ENCODE data around the gene HACD2.
"Not testable (repeated sequence)": the region's sequence is repeated elsewhere in the genome, so short reads cannot be mapped to it uniquely, and the experiment has no call there.

HACD2 gene

DNA sequence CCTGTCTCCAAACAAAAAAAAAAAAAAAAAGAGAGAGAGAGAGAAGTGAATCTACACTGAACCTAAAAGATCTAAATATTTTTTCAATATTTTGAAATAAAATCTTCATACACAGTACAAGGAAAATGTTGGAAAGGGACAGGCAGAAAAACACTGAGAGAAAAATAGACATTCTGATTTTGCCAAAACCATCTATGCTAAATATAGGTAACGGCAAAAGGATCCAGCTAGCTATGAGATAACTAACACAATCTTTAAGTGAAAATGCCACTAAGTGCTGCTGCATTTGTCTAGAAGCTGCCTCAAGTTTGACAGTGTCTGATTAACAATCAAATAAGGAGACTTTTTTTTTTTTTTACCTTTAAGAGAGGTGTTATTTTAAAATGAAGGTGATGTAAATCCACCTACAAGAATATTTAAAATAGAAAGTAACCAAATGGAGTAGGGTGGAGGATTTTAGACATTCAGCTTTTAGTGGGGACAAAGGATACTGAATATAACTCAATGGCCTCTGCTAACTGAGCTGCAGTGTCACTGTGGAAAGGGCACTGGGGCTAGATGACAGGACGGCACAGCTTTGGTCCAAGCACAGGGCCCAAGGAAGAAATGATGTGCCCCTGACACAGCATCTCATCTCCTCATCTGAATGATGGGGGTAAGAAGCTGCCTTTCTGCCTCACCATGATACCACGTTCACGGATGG lies 62.4 kb downstream of the HACD2 start:
- DNase-seq = no peak

DNA sequence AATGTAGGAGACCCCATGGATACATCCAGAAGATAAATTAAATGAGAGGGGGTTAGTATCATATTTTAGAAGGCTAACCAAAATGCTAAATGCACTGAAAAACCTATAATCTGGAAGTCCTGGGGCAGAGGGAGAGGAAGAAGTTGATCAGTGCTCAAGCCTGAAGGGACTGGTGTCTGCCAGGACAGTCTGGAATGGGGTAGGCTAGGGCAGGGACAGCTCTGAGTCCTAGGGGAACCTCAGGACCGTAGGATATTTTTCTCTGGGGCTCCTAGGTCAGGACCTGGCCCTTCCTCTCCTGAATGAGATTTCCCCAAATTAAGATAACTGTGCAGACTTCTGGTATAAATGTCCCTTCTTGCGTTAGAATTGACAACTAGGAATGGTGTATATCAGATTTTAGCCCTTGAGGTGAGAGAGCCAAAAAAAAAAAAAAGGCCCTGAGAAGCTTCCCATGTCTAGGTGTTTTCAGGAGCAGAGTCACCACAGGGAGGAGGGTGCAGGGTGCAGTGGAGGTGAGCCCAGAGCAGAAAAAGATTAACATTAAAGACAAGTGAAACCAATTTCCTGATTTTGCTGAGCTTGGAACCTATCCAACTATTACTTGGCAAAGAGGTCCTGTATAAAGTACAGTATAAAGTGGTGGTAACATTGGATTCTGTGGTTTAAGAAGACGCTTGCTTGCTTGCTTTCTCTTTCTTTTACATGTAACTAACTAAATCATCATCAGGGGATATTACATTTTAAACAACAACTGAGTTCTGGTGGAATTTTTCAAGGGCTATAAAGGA lies 63.5 kb downstream of the HACD2 start:
- DNase-seq = no peak

DNA sequence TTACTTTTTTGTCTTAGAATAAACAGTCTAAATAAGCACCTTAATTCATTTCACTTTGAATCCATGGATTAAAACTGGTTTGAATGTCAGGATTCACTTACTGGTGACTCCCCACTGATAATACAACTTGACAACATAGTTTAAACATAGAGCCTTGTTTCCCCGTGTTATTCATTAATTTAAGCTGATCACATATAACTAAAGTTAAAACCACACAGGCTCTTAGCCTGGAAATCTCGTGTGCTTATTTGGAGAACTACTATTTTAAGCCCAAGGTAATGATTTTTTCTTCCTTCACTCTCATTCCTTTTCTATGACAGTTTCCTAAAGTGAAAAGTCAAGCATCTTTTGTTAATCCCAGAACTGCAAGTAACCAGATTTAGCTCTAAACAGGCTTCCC lies 64.2 kb downstream of the HACD2 start:
- no peak for DNase-seq

DNA sequence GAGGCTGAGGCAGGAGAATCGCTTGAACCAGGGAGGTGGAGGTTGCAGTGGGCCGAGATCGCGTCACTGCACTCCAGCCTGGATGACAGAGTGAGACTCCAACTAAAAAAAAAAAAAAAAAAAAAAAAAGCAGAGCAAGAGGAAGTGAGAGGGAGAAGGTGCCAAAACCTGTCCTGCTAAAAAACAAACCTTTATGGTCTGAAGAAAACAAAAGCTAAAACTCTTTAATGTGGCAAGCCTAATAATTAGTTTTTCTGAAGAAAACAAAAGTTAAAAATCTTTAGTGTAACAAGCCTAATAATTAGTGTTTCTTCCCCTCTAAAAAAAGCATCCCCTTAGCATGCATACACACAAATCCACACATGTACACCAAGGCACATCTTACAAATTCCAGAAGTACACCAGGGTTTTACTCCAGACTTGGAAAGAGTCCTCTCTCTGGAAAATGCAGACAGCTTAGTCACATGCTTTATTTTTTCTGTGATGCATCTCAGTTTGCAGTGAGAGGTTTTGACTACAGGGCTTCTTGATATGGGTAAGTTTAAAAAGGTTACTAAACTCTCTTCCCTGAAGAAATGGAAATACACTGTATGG lies 65.9 kb downstream of the HACD2 start:
- no peak for DNase-seq

DNA sequence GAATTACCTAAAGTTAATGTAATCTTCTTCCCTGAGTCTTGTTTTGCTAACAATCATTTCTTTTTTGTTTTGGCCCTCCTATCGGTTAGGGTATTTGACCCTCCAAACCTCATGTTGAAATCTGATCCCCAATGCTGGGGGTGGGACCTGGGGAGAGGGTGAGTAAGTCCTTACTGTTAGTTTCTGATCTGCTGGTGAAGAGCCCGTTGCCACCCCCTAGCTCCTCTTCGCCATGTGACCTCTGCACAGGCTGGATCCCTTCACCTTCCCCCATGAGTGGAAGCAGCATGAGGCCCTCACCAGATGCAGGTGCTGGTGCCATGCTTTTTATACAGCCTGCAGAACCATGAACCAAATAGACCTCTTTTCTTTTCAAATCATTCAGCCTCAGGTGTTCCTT lies 73.1 kb downstream of the HACD2 start:
- no peak for DNase-seq

DNA sequence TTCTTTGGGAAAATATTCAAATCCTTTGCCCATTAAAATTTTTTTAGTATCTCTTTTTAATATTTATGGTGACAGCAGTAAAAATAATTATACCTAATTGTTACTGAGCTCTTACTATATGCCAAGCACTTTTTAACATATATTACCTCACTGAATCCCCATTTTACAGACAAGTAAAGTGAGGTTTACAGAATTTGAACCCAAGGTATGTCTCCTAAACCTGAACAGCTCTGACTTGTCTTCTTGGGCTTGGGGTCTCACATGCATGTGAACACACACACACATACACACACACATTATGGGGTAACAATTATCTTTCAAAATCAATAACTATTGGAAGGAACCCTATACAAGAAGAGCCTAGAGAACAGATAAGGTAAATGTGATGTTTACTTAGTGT lies 73.8 kb downstream of the HACD2 start:
- DNase-seq = no peak

DNA sequence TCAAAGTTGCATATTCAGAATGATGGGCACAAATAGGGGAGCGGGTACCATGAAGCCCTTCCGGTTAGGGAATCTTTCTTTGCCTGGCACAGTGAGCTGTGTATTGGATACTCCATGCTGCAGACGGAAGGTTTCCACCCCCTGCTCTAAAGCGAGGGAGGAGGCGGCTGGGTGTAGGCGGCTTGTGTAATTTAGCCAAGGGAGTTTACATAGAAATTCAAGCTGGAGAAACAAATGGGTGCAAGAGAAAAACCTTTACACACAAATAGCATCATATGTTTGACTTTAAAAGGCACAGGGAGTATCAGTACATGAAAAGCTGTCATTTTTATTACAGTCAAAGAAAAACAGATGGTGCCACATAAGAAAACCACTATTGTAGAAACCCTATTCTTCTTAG lies 76.7 kb downstream of the HACD2 start:
- no peak for DNase-seq

DNA sequence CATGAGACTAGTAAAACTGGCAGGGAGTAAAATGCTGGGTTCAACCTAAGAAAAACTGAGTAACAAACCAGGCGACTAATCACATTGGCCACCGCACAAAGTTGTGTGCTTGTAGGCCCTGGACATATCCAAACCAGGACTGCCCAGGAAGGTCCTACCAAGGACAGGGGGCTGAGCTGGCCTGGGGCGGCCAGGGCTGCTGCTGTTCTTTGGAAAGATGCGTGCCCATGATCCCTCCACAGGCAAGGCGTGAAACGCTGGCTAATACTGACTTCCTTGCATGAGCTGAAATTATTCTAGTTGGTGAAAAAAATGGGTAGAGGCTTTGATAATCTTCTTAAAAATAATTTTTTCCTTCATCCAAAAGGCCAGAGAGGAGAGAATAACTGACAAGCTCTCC lies 79.0 kb downstream of the HACD2 start:
- no peak for DNase-seq

DNA sequence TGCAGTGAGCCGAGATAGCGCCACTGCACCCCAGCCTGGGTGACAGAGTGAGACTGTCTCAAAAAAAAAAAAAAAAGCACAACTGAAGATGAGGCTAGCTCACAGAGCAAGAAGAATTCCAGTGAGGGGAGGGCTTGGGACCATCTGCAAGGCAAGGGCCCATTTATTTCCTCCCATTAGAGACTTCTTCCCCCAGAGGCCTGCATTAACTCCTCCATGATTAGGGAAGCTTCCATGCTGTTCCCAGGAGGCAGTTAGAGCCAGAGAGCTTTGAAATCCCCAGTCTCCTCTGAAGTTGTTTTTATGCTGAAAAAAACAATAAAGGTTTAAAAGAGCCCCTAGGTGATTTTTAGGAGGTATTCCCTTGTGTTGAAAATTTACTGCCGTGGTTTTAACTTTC lies 81.7 kb downstream of the HACD2 start:
- no peak for DNase-seq

DNA sequence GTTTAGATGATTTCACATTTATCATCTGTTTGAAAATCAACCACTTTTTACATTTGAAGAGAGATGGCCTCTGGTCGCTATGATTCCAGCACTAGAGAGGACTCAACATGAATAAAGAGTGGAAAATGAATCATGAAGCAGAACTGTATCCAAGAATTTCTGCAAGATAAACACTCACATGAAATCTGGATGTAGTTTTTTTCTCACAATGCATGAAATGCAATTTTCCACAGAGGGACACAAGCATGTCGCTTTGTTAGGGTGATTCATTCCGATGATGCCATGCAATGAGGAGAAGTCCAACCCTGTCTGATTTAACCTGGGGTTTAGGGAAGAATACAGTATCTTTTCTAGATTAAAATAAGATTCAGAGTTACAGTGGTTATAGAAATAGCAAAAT lies 85.5 kb downstream of the HACD2 start:
- no peak for DNase-seq

DNA sequence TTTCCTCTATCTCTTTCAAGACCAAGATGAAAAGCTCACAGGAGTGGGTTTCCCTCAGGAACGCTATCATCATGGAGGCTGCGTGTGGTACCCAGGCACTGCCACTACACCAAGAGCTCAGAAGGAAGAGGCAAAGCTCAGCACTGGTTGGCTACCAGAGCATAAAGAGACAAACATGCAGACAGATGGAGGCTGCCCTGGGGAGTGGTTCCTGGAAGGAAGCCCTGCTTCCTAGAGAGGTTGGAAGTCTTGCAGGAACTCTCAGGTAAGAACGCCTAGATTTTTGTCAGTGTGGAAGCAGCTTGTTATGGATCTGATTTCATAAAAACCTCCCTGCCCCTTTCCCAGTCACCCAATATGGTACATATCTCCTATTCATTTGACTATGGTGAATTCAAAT lies 86.1 kb downstream of the HACD2 start:
- no peak for DNase-seq

DNA sequence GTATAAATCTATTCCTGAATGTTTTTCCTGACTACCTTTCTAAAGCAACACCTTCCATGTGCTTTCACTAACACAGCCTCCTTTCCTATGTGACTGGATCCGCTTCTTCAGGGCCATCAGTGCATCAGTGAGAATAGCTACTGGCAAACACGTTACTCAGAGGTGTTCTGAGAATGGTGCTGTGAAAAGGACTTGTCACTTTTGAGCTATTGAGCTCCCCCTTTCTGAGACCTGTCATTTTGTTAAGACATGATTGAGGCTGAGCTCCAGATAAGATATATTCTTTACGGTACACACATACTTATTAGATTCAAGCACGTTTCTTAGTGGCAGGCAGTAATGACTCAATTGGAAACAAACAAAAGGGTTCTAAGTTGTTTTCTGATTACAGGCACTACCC lies 90.9 kb downstream of the HACD2 start:
- DNase-seq = no peak

DNA sequence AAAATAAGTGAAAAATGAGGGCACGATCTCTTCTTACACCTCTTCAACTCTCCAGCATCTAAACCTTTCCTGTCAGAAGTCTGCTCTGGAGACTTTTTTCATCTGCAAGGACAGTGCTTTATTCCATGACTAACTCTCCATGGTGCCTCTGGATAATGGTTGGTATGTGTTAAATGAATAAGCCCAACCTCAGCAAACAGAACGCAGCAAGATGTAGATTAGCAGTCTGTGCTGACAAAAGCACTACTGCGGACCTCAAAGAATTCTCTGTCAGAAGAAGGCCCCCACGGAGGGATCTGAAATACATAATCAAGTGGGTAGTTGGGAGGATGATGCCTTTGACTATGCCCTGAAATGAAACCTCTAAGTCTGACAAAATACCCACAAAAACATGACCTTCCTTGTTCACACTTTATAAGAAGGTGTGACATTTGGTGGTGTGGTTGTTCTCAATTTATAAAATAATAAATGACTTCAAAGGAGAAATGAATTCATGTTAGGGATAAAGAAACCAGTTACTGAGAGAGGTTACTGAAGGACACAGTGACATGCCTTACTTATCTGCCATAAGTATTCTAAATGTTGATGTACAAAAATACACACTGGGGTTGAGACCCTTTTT lies 92.8 kb downstream of the HACD2 start:
- no peak for DNase-seq

DNA sequence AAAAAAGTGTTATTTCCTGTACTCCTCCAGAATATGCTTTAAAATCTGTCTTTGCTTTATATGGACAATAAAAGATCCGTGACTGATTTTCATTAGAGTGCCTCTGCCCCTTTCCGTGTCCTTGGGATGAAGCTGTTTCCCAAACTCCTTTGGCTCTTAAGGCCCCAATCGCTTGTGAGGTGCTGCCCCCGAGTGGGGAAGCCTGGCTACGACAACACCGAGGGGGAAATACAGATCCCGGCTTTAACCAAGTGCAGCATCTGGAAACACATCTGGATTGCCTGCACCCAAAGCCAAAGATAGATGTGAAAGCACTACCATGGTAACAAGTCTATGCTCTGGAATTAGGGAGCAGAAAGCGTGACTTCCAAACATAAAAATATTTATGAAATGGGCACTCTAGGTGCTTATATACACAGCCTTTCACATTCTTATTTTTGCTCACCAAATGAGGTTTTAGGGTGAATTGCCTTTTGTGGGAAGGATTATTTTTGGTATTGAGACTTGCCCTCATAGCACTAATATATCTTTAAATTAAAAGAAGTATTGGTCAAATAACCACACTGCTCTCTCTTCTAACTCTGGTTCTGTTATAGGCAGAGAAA lies 95.4 kb downstream of the HACD2 start:
- DNase-seq = peak; percentile 30 to 72

DNA sequence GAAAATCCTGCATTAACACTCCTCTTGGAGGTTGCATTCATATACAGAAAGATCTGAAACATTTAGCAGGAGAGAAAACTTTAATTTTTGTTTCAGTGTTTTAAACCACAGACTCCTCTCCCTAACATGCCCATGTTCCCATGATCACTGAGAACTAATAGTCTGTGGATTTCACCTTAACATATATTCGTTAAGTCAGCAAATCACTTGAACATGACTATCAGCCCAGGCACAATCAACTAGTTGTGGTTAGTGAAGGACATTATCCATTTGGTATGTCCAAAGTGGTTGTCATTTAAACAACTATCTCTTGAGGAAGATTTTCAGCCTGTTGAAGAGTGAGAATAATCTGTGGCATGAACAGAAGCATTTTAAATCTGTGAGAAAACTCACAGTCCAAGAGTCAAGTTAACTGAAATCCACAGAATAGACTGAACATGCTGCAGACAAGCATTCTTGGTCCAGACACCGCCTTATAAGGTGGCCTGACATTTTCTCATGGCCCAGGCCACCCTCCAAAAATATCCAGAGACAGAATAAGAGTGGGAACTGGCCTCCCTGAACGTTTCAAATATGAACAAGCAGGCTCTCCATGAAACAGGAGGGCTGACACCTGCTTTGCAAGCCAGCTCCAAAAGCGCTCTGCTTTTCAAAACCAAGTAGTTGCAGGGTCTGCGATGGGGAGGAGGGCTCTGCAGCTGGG lies 96.1 kb downstream of the HACD2 start:
- DNase-seq = no peak

DNA sequence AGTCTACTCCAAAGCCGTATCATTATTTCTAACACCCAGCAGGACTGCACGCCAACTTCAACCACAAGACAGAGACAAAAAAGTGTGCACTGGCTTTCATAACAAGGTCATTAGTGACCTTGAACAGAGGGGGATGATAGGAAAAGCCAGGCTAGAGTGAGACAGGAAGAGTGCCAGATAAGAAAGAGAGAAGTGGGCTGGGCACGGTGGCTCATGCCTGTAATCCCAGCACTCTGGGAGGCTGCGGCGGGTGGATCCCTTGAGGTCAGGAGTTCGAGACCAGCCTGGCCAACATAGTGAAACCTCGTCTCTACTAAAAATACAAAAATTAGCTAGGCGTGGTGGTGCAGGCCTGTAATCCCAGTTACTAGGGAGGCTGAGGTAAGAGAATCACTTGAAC lies 97.8 kb downstream of the HACD2 start:
- not testable (repeated sequence) for DNase-seq

DNA sequence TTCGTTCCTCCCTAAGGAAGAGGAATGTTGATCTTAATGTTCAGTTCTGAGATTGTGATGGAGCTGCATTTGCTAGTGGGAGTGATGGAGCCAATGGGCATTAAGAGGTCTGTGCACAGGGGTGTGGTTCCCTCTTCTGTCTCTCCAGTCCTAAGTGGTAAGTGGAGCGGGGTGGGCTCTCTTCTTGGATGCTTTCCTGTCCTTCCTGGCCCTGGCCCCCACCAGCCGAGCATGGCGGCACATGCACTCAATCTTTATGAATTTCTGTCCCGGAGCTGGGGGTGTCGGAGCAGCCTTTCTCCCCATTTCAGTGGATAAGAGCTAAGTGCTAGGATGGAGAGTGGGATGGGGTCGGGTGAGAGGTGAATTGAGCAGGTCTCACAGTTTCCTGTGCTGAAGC lies 98.4 kb downstream of the HACD2 start:
- no peak for DNase-seq

DNA sequence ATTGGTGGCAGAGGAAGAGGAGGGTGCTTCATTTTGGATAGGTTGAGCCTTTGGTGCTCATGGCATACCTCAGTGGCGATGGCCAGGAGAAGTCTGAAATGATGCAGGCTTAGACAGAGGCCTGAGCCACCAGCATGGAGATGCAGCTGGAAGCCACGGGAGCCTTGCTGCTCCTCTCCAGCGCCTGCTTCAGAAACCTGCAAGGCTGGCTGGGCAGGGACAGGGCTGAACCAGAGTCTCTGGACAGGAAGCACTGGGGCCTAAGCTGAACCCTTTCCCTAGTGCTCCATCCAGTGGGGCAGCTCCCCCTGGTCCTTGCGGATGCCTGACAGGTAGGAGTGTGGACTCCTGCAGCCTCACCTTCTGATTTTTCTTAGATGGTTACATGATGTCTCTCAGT lies 99.3 kb downstream of the HACD2 start:
- no peak for DNase-seq

DNA sequence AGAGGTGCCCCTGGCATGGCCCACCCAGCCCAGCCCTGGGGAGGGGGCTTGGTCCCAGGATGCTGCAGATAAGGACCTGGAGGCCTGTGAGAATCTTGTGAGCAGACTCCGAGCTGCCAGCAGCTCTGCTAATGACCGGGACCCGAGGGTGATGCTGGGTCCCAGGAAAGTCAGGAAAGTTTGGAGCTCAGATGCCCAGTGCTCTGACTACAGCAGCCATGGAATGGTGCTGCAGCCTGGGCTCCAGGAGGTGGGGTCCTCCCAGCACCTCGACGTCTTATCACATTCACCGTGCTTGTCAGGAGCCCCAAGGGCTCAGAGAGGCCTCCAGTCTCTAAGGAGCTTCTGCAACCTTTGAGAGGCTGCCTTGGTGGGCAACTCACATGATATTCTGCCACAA lies 101.7 kb downstream of the HACD2 start:
- DNase-seq = no peak

DNA sequence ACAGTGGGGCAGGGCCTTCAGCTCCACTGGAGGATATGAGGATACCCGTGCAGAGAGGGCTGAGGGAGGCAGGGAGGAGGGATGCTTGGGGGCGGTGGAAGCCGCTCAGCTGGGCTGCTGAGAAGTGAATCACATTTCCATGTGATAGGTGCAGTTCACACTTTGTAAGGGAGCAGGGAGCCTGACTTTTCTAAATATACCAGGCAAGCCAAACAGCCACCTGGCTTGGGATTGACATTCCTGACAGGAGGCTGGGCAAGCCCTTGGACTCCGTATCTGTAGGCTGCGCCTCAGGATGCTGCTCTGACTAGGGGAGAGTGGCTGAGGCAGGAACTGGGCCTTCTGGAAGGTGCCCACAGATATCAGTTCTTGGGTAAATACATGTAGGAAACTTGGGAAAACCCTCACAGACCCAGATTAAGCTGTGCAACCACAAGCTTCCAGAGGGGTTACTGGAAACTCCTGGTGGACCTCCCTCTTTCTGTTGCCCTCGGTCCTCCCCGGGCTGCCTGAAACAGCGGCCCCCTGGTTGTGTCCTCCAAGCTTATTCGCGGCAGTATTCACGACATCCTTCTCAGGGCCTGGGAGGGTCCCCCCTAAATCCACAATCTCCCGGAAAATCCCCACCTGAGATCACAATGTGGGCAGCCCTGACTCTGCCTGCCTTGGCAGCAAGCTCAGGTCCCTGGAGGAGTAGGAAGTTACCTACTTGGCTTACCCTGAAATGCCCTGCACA lies 103.0 kb downstream of the HACD2 start:
- DNase-seq = no peak

DNA sequence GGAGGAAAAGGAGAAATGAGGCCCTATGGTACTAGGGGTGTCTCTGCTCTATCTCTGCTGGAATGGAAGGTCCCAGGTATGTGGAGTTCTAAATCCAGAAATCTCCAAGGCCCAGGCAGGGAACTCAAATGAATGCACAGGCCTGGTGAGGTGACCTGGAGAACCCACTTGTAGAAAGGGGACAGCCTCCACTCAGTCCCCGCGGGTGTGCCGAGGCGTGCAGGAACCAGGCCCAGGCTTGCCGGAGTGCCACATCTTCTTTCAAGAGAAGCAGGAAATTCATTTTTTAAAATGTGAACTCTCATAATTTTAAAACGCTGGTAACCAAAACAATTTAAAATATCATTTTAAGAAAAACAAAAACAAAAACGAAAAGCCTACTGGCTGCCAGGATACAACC lies 103.8 kb downstream of the HACD2 start:
- DNase-seq = no peak

DNA sequence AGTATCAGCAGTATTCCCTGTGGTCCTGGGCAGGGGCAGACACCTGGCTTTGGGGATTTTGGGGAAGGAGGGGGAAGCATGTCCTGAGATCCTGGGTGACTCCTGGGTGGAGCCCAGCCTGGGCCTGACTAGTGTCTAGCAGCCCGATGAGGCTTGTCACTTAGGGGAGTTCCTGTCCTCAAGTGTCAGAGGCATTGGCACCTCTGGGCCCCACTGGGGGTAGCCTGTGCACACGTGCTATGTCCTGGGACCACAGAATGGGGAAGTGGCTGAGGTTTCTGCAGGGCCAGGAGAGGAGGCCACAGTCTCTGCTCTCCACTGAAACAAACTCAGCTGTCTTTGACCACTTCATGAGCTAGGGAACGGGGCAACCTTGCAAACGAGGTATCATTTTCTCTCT lies 104.4 kb downstream of the HACD2 start:
- DNase-seq = no peak
